WTC11 (cell line): Measurements from ENCODE around the gene SOCS3.

Source experiments
- CTCF ChIP-seq: fragments of 200-600 bp; IDR thresholded peaks from 2 replicates; pipeline ENCODE4 v1.8.0; 2022; ENCODE audit warnings: antibody characterized with exemption
- E2F5 ChIP-seq: sonication (generic); formaldehyde crosslinking; IDR thresholded peaks from 2 replicates; pipeline ENCODE4 v1.8.1; 2022; ENCODE audit warnings: mild to moderate bottlenecking, moderate library complexity, missing genetic modification reagents
- FOXP4 ChIP-seq: sonication (generic); formaldehyde crosslinking; IDR thresholded peaks from 2 replicates; pipeline ENCODE4 v1.8.0; 2022; ENCODE audit warnings: mild to moderate bottlenecking, missing genetic modification reagents
- HMGXB4 ChIP-seq: sonication (generic); formaldehyde crosslinking; IDR thresholded peaks from 2 replicates; pipeline ENCODE4 v1.8.1; 2023; ENCODE audit warnings: mild to moderate bottlenecking, moderate library complexity, missing genetic modification reagents
- PRDM15 ChIP-seq: sonication (generic); formaldehyde crosslinking; IDR thresholded peaks from 2 replicates; pipeline ENCODE4 v1.8.0; 2022; ENCODE audit warnings: missing genetic modification reagents
- RELA ChIP-seq: sonication (generic); formaldehyde crosslinking; IDR thresholded peaks from 2 replicates; pipeline ENCODE4 v1.8.1; 2022; ENCODE audit warnings: missing genetic modification reagents, mild to moderate bottlenecking, borderline replicate concordance
- SOX15 ChIP-seq: fragments of 250-450 bp; sonication (Bioruptor Pico); IDR thresholded peaks from 2 replicates; pipeline ENCODE4 v1.9.0; 2021; ENCODE audit warnings: mild to moderate bottlenecking
- TEAD1 ChIP-seq: sonication (generic); formaldehyde crosslinking; IDR thresholded peaks from 2 replicates; pipeline ENCODE4 v1.8.0; 2022; ENCODE audit warnings: mild to moderate bottlenecking, missing genetic modification reagents
- TP53 ChIP-seq: sonication (generic); formaldehyde crosslinking; IDR thresholded peaks from 2 replicates; pipeline ENCODE4 v1.8.1; 2023; ENCODE audit warnings: mild to moderate bottlenecking, missing genetic modification reagents
- USF1 ChIP-seq: sonication (generic); formaldehyde crosslinking; IDR thresholded peaks from 2 replicates; pipeline ENCODE4 v1.8.0; 2022; ENCODE audit warnings: mild to moderate bottlenecking, missing genetic modification reagents

- no peak for TF ChIP-seq HMGXB4 (CRISPR knock-in tag)
- no peak for TF ChIP-seq TP53
- no peak for TF ChIP-seq CTCF
- TF ChIP-seq FOXP4: no peak
- no peak for TF ChIP-seq USF1 (CRISPR knock-in tag)
- TF ChIP-seq E2F5 (CRISPR knock-in tag): no peak
- TF ChIP-seq TEAD1 (CRISPR knock-in tag): no peak
- TF ChIP-seq SOX15: no peak
- TF ChIP-seq RELA: no peak
- TF ChIP-seq PRDM15 (CRISPR knock-in tag): no peak
Observed at GRCh38 chr17:78380370-78380769, 20.5 kb upstream of the SOCS3 start.
